NCI-H187 (cell line): ENCODE measurements around the gene RBFOX2.
"Not testable (repeated sequence)": the region's sequence is repeated elsewhere in the genome, so short reads cannot be mapped to it uniquely, and the experiment has no call there.

Source experiments
- DNase-seq, 2 experiments: peaks; one replicate each; lab custom pipeline; 2025; lab: John Stamatoyannopoulos, UW

The RBFOX2 gene

DNA sequence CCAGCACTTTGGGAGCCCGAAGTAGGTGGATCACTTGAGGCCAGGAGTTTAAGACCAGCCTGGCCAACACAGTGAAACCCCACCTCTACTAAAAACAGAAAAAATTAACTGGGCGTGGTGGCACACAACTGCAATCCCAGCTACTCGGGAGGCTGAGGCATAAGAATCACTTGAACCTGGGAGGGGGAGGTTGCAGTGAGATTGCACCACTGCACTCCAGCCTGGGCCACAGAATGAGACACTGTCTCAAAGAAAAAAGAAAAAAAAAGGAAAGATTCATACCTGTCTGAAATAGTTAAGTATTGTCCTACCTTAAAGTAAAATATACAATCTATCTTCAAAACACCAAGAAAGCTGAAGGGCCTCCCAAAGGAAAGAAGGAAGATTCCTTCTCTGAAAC is 20.1 kb downstream of the RBFOX2 start:
- no peak for DNase-seq

DNA sequence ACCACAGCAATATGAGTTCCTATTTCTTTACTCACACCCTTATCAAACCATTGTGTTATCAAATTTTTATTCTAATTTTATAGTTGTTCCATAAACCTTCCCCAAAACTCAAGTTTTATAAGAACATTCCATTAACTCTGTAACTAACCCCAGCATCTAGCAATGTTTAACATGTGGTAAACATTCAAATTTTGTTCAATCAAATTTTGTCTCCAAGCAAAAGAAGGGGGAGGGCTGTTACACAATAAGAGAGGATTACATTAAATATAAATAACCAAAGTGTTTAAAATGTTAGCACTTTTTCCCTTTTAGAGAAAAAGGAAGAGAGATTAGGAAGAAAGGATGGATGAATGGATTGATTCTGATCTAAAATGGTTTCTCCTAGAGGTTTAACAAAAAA is 20.5 kb downstream of the RBFOX2 start:
- no peak for DNase-seq

DNA sequence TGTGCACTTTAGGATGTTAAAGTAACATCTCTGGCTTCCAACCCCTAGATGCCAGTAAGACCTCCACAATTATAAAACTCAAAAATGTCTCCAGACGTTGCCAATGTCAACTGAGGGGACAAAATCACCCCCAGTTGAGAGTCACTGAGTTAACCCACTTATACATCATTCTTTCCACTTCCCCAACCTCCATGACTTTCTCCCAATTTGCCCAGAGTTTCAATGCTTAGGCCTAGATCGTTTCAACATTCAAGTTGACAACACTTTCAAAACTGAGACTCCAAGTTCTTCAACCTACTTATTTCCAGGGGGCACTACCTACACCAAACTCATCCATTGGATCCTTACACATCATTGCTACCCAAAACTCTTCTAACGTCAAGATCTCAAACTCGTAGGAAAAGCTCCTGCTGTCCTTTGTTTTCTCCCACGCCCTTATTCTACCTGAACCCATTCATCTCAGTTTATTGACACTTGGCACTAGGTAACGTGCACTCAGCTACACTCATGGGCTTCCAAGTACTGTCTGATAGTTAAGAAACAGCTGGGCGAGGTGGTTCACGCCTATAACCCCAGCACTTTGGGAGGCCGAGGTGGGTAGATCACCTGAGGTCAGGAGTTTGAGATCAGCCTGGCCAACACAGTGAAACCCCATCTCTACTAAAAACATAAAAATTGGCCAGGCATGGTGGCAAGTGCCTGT is 24.5 kb downstream of the RBFOX2 start:
- DNase-seq: no peak

DNA sequence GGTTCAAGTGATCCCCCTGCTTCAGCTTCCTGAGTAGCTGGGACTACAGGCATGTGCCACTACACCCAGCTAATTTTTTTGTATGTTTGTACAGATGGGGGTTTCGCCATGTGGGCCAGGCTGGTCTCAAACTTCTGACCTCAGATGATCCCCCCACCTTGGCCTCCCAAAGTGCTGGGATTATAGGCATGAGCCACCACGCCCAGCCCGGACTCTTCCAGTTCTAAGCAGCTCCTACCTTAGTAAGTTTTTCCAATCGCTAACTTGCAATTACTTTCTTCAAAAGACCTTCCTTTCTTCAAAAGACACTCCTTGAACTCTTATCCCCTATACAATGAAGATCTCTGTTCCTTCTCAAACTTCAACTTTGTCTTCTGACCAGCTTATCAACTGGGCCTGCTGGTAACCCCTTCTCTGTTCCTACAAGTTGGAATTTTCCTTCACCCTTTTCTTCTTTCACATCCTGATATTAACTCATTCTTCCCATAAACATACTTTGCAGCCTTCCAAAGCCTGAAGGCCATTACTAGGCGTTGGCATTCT is 25.8 kb downstream of the RBFOX2 start:
- no peak for DNase-seq

DNA sequence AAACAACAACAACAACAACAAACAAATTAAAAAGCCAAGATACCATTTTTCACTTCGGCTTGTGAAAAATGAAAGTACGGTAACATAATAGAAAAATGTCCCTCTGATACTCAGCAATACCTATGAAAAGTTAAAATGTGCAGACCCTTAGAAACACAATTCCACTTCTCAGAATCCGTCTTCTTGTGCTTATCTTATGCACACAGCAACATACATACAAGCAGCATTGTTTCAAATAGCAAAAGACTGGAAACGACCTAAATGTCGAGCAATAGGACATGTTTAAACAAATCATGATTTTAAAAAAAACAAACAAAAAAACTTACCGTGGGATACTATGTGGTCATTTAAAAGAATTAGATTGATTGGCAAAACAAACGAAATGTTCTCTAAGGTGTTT is 26.5 kb downstream of the RBFOX2 start:
- no peak for DNase-seq

DNA sequence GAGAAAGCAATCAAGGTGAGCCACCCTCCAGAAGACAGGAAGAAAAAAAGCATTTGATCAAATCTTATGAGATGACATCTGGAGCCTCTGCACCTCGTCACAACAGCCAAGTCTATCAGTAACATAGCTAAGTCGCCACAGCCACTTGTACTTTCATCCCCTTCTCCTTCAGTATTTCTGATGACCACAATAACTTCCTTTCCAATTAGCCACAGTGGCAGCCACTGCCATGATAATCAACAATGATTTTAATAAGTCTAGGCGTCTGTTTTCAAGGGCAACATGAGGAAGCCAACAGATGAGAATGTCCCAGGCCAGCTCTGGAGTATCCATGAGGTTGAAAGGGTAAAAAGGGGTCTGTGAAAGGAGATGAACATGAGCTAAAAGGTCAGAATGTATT is 29.9 kb downstream of the RBFOX2 start:
- DNase-seq: no peak

DNA sequence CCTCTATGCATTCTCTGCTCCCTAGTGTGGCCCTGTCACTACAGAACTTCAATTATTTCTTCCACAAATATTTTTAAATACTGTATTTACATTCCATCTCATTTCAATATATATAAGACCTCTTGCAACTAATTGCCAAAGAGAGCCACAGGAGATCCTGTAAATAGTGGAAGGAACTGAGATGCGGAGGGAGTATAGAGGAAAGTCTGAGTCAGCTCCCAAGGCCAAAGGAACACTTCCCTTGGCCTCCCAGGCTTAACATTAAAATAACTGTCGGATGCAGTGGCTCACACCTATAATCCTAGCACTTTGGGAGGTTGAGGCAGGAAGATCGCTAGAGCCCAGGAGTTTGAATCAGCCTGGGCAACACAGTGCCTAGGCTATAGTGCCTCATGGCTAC is 31.2 kb downstream of the RBFOX2 start:
- DNase-seq: no peak

DNA sequence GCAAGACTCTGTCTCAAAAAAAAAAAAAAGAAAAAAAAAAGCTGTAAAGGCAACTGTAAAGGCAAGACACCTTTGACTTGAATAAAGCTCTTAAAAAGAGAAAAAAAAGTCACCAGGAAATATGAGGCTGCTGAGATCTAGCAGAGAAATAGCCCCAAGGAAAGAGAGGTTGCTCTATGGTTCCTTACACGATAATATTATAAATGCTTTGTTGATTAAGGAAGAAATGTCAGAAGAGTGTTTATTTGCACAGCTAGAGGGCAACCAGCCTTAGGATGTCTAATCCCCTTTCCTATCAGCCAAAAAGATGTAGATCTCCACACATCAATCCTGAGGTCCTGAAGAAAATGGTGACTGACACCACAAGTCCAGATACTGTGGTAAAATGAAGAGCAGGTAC is 32.0 kb downstream of the RBFOX2 start:
- no peak for DNase-seq

DNA sequence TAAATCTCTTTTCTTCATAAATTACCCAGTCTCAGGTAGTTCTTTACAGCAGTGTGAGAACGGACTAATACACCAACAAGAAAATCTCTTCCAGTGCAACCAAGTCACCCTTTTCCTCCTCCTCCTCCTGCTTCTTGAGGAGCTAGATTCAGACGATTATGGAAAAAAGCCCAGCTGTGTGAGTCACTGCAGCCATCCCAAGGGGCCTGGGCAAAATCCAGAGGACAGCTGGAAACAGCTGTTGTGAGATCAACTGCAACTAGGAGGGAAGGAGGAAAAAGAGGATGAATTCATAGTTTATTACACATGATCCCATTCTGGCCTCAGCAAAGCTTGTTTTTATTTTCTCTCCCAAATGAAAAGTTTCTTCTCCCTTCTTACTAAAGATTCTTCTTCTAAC is 32.9 kb downstream of the RBFOX2 start:
- DNase-seq: no peak

DNA sequence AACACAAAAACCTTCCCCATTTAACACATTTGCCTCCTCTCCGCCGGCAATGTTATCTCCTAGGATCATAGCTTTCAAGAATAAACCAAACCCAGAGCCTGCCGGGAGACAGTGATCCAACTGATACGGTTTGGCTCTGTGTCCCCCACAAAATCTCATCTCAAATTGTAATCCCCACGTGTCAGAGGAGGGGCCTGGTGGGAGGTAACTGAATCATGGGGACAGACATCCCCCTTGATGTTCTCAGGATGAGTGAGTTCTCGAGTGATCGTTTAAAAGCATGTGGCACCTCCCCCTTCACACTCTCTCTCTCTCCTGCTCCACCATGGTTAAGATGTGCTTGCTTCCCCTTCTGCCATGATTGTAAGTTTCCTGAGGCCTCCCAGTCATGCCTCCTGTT is 33.3 kb downstream of the RBFOX2 start:
- DNase-seq: no peak

DNA sequence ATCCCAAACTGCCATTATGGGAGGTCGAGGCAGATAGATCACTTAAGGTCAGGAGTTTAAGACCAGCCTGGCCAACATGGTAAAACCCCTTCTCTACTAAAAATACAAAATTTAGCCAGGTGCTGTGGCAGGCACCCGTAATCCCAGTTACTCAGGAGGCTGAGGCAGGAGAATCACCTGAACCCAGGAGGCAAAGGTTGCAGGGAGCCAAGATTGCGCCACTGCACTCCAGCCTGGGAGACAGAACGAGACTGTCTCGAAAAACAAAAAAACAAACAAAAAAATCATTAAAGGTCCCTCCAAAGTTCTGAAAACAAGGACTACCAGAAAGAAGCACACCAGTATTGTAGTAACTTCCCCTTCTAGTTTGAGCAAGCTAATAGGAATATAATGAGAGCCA is 34.9 kb downstream of the RBFOX2 start:
- DNase-seq: not testable (repeated sequence)

DNA sequence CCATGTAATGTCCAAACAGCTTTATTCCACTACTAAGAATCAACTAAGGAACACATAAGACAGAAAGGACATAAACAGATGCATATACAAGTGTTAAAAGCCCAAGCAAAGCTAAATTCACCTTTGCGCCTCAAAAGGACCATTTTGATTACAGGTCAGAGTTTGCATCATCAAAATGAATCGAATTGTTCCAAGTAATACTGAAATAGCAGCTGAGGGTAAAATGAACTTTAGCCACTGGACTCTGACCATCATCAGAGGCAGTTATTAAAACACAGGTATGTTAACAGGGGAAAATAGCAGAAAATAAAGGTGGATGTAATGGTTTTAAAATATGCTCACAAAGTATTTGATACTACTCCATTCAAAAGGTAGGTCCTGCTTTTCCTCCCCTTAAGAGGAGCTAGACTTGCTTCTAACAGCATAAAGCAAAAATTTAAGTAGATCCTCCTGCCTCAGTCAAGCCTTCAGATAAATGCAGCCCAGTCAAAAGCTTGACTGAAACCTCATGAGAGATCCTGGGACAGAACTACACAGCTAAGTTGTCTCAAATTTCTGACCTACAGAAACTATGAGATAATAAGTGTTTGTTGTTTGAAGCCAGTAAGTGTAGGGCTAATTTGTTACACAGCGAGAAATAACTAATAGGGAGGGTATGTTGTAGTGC is 35.4 kb downstream of the RBFOX2 start:
- DNase-seq: no peak

DNA sequence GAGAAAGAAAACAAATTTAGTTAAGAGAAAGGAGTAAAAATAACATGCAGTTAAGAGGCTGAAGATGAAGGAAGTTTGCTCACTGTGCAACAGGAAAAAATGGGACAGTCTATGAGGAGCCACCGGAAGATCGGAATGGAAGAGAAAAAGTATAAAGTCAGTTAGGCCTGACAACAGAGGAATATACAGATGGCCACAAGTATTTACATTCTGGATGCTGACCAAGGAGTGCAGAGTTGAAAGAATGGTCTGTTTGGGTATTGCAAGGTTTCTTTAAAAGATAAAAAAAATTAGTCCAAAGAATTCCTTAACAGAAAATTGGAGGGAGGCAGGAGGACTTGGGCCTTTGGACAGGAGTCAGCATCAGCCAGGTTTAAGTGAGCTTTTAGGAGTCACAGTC is 37.5 kb downstream of the RBFOX2 start:
- DNase-seq: no peak

DNA sequence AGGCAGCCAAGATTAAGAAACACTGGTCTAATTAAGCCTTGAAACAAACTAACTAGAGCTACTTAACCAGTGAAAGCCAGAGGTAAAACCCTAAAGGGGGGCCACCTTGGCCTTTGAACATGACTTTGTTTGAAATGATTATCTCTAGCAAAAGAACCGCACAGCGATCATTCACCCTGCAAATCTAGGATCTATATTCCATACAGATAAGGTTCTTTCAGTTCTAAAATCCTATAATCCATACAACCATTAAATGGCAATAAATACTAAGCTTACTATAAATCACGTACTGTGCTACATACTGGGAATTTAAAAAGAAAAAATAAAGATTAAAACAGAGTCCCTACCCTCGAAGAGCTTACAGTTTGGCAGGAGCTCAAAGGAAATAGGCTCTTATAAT is 40.6 kb downstream of the RBFOX2 start:
- no peak for DNase-seq

DNA sequence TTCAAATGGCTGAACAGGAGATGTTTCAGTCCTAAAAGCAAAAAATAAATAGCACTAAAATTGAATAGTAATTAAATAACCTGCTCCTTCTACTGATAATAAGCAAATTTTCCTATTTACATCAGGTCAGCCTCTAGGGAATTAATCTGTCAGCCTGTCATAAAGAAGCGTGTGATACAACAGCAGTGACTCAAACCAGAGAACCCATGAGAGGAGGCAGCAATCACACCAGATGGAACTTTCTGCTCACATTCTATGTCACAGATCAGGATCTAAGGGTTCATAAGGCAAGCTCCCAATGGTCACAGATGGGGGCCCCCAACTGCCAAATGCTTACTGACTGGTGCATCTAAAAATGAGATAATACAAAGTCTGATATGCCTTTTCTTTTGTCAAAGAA is 41.1 kb downstream of the RBFOX2 start:
- DNase-seq: no peak

DNA sequence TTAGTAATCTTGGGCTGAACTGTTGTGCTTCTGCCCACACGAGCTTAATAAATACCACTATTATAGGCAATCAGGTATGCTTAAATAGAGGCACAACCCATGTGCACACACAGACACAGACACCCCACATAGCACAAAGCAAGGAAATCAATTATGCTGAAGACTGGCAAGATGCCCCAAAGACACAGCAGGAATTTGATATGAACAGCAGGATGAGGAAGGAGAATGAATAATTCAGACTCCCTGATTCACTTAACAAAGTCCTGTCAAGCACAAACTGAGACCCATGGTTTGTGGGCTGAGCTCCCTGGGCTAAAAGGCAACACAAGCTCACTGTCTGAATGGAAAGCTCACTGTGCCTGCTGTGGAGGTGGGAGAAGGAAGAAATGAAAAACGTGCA is 42.5 kb downstream of the RBFOX2 start:
- no peak for DNase-seq

DNA sequence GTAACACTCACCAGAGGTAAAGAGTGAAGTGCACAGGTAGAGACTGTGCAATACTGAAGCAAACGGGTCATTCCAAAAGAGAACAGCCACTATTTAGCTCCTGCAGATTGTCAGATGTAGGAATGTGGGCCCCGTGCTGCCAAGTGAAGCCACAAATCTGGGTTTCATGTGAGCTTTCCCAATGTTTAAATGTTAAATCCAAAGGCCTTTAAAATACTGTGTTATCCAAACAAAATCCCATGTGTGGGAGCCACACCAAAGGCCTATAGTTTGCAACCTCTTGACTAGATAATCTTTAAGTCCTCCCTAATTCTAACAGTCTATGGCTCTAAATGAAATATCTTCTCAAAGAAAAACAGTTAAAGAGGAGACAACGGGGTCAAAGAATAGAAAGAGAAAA is 43.3 kb downstream of the RBFOX2 start:
- no peak for DNase-seq

DNA sequence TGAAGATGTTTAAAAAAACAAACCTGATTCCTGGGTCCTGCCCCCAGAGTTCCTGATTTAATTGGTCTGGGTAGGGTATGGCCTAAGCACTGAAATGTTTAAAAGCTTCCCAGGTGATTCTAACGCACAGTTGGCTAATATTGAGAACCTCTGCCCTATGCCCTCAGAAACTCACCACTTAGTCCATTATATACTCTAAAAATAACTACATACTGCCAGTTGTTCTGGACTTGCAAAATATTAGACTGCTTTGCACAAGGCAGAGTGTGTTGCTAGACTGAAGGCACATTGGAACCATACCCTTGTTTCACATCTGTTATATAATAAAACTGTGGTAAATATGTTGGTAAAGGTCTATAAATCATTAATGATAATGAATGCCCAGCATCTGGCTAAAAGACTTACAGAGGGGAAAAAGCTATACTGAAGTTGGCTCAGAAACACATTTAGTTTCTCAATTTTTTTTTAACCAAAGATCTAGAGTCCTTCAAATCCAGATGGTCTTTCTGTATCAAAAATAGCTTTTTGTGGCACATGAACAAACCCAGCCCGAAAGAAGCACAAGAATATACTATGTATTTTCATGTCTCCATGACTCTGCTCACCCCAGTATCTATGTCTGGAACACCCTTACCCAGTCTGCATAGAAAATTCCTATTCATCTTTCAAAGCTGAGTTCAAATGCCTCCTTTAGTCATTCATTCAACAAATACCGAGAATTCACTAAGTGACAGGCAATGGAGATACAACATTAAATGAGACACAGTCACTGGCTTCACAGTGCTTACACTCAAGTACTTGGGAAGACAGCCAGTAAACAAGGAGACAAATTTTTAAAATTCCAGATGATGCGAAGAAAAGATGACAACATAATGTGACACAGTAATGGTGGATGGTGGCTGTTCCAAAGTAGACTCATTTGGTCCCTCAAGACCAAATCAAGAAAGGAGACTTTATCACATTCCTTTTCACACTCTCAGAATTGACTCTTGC is 44.1 kb downstream of the RBFOX2 start:
- no peak for DNase-seq

DNA sequence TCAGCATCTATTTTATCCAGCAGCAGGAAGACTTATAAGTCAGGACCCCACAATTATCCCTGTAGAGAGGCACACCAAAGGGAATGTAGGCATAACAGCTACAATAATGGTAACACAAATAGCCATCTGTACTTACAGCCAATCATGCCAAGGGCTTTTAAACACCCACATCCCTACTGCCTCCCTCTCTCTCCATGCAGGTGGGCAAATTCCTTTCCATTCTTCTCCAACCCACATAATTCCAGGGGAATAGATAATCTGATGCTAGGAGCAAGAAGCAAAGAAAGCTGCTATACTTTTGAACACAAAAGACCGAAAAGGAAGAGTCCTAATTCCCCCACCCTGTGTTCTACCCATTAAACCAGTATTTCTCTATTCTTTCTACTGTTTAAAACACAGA is 46.7 kb downstream of the RBFOX2 start:
- no peak for DNase-seq

DNA sequence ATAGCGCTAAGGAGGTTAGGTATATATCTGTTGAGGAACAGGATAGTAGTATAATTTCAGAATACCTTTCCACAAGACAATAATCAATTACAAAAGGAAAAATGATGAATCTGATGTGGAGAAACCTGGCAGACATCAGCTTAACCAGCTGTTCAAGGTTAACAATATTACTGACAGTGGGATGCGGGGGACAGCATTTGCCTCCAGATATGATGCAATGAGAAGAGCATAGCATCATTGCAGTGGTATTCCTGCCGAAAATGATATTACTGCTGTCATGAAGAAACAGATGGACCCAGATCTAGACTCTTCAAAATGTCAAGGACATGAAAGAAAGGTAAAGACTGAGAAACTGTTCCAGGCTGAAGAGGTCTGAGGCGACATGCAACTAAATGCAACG is 49.7 kb downstream of the RBFOX2 start:
- DNase-seq: no peak

DNA sequence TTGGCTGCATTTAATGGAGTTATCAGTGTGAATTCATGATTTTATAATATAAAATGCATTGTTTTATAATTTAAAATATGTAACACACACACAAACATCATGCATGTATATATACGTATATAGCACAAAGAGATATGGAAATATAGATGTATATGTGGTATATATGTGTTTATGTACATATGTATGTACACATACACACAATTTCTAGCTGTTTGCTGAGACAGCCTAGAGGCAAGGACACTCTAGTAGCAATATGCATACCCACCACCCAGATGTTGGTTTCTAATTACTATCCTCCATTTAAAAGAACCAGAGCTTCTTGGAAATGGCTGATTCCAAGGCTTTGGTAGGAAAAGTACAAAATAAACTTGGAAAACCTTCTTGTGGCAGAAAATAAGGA is 50.4 kb downstream of the RBFOX2 start:
- no peak for DNase-seq

DNA sequence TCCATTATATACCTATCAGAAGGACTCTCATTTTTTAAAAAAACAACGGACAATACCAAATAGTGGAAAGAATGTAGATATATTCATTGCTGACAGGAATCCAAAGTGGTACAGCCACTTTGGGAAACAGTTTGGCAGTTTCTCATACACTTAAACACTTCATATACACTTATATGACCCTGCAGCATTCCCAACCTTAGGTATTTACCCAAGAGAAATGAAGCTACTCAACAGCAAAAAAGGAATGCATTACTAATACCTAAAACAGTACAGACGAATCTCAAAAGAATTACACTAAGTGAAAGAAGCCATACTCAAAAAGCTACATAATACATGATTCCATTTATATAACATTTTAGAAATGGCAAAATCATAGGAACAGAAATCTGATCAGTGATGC is 51.5 kb downstream of the RBFOX2 start:
- no peak for DNase-seq

DNA sequence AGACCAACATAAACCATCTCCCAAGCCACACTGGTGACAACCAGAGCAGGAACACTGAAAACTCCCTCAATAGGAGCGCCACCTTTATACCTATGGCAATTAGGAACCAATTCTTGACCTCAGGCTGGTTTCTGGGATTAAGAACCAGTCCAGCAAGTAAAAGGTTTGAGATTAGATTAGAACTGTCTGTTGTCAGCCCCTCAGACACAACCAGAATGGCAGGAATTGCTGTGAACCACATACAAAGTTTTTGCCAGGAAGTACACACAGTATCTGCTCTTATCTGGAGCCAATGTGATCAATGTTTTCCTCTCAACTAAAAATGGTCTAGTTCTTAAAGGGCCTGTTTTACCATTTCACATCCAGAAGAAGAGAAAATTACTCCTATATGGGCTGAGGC is 55.2 kb downstream of the RBFOX2 start:
- DNase-seq: no peak
